HG03342 (cell line): ENCODE data around the gene AEN.

Experiments
- ATAC-seq: cut with Tn5 transposase; IDR thresholded peaks from one replicate; pipeline ENCODE4 v1.9.1; 2021; ENCODE audit warnings: mild to moderate bottlenecking, moderate library complexity; ENCODE audit not compliant: unreplicated experiment

The AEN gene

DNA sequence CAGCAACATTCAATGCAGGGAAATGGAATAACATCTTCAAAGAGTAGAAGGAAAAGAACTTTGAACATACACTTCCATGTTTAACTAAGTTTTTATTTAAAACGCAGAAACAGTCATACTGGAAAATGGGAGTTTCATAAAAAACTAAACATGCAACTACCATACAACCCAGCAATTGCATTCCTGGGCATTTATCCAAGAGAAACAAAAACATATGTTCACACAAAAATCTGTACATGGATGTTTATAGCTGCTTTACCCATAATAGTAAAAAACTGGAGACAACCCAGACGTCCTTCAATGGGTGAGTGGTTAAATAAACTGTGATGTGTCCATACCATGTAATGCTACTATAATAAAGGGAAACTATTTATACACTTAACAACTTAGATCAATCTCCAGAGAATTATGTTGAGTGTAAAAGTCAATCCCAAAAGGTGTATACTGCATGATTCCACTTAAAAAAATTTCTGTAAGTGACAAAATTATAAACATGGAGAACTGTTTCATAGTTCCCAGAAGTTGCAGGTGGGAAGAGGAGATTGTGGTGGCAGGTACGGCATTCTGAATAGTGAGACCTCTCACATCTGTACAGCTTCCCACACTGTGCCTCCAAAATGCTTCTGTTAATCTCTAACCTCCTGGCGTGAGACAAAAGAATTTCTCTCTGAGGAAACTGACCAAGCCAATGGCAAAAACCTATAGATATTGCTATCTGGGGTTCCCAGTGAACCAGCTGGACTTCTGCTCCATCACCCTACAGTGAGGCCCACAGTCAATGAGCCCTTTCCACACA lies 40.8 kb downstream of the AEN start:
- no peak for ATAC-seq

- no peak for ATAC-seq
Measured at GRCh38 chr15:88663141-88663621, 42.0 kb downstream of the AEN start.

DNA sequence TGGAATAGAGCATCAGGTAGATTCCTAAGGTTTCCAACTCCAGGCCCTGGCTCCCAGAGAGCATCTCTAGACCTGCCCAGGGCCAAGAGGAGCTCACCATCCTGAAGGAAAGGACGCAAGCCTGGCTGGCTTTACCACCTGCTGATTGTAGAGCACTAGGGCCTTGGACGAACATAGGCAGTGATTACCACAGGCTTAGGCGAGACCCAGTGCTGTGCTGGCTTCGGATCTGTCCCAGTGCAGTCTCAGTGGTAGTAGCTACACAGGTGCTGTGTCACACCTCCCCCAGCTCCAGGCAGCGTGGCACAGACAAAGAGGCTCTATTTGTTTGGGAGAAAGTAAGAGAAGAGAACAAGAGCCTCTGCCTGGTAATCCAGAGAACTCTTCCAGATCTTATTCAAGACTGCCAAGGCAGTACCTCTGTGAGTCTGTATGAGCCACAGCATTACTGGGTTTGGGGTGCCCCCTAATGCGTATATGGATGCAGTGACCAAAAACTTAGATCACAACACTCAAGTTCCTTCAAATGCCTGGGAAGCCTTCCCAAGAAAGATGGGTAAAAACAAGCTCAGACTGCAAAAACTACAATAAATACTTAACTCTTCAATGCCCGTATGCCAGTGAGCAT lies 43.1 kb downstream of the AEN start:
- ATAC-seq, result no peak

- ATAC-seq, result no peak
Measured at GRCh38 chr15:88674661-88675060, 53.5 kb downstream of the AEN start.

GRCh38 chr15:88678755-88679154 lies 57.6 kb downstream of the AEN start:
- no peak for ATAC-seq

DNA sequence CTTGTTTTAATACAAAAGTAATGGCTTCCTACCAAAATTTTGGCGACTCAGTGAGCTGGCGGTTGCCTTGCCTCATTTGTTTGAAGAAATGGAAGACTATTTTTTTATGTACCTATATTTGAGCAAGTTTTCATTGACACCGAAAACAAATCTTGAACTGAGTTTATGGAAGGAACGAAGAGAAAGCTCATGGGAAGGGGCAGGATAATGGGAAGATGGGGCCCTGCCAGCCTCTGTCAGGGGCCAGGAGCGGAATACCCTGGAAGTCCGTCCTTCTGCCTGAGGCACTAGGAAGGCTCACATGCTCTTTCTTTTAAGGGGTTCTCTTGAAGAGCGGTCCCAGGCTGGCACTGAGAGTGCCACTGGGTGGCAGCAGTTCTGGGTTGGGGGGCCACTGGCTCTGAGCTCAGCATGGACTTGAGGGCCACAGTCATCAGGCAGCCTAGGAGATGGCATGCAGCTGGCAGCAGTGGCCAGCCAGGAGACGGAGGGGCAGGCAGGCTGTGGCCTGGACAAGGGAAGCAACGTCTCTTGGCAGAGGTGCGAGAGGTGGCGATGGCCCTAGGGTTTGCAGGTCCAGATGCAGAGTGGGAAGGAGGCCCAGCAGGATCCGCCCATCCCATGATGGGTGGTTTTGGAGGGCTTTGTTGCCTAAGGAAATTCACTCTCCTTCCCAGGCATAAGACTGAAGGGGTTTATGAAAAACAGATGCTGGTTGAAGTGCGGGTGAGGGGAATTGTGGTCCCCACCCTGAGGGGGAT lies 59.3 kb downstream of the AEN start:
- ATAC-seq, result no peak

GRCh38 chr15:88681610-88682221 lies 60.6 kb downstream of the AEN start:
- no peak for ATAC-seq
